ENCODE results near the gene OR4X1.
A peak's percentile ranks its signal among the peaks of the same experiment; 100 is the strongest.
"Not testable (repeated sequence)": the region's sequence is repeated elsewhere in the genome, so short reads cannot be mapped to it uniquely, and the experiment has no call there.

Gene OR4X1

GRCh38 chr11:48263423-48263911 lies at the start of gene OR4X1:
Gene OR4X1, plus strand, starts transcription at chr11:48263861. Its CDS starts 0 bp downstream, at chr11:48263861.
- no peak for DNase-seq

GRCh38 chr11:48216510-48216909 lies 47.2 kb upstream of the OR4X1 start, which contains the start of gene OR4B1:
Gene OR4B1, plus strand, starts transcription at chr11:48216810. Its CDS starts 0 bp downstream, at chr11:48216810.
- DNase-seq, result no peak

- no peak for DNase-seq
These were observed 34.9 kb upstream of the OR4X1 start for GRCh38 chr11:48228761-48229160.

GRCh38 chr11:48230057-48230456 lies 33.6 kb upstream of the OR4X1 start:
- not testable (repeated sequence) for DNase-seq

GRCh38 chr11:48237727-48238126 lies 25.9 kb upstream of the OR4X1 start:
- no peak for DNase-seq

- no peak for DNase-seq
These were observed 21.2 kb upstream of the OR4X1 start for GRCh38 chr11:48242501-48242900.

GRCh38 chr11:48244804-48245203 lies 18.9 kb upstream of the OR4X1 start, which contains the start of gene OR4X2:
Gene OR4X2, plus strand, starts transcription at chr11:48245104. Its CDS starts 0 bp downstream, at chr11:48245104.
- DNase-seq, result no peak

GRCh38 chr11:48248902-48249301 lies 14.8 kb upstream of the OR4X1 start:
- no peak for DNase-seq

GRCh38 chr11:48261600-48261999 lies 2.1 kb upstream of the OR4X1 start:
- no peak for DNase-seq

GRCh38 chr11:48270621-48271020 lies 7.0 kb downstream of the OR4X1 start:
- no peak for DNase-seq

- DNase-seq, result no peak
These were observed 8.9 kb downstream of the OR4X1 start for GRCh38 chr11:48272606-48273005.

- no peak for DNase-seq
These were observed 42.3 kb downstream of the OR4X1 start, which contains the start of gene OR4S1 for GRCh38 chr11:48305923-48306322. Gene OR4S1, plus strand, starts transcription at chr11:48306223. Its CDS starts 0 bp downstream, at chr11:48306223.

- DNase-seq, result peak; percentile 9
These were observed 44.2 kb downstream of the OR4X1 start for GRCh38 chr11:48307760-48308386.

GRCh38 chr11:48313590-48313989 lies 49.9 kb downstream of the OR4X1 start:
- DNase-seq, result not testable (repeated sequence)

All from fibroblast of skin of right quadriceps (primary cell).